ENCODE data around the gene CYP26B1. TPM values are rescaled to one million over a fixed set of nuclear protein-coding genes. Genes with fewer than 3 reads are reported as not detected.
A peak's percentile ranks its signal among the peaks of the same experiment; 100 is the strongest.

Gene CYP26B1
- total RNA-seq, 1 experiment from 2014 or later: 1.1 TPM

- DNase-seq: peak; percentile 88
- Histone ChIP-seq H3K27me3 (ENCODE audit: control insufficient read depth, insufficient read depth, low read length) (peaks cover 69% of the 10 kb centered on the region), H3K36me3 (replicated peaks; ENCODE audit: control insufficient read depth, insufficient read depth, low read length) (no peaks in the 10 kb centered on the region), H3K4me3 (ENCODE audit: insufficient read depth, low read depth, low read length) (peak overlapping the region; percentile 43)
Observed at GRCh38 chr2:72148837-72149555, 1.3 kb upstream of the CYP26B1 start.

- no peaks in the 10 kb centered on the region for H3K36me3 ChIP-seq (replicated peaks; ENCODE audit: control insufficient read depth, insufficient read depth, low read length)
- H3K4me3 ChIP-seq (ENCODE audit: insufficient read depth, low read depth, low read length): peak overlapping the region; percentile 43
- DNase-seq: peak; percentile 84
- H3K27me3 ChIP-seq (ENCODE audit: control insufficient read depth, insufficient read depth, low read length): peaks cover 77% of the 10 kb centered on the region
Observed at GRCh38 chr2:72148003-72148836, 558 bp upstream of the CYP26B1 start.

GRCh38 chr2:72146347-72147302 is 1.0 kb downstream of the CYP26B1 start:
- Histone ChIP-seq H3K4me3 (ENCODE audit: insufficient read depth, low read depth, low read length) (peak overlapping the region; percentile 40), H3K36me3 (replicated peaks; ENCODE audit: control insufficient read depth, insufficient read depth, low read length) (no peaks in the 10 kb centered on the region), H3K27me3 (ENCODE audit: control insufficient read depth, insufficient read depth, low read length) (peaks cover 89% of the 10 kb centered on the region)
- peak; percentile 88 for DNase-seq

- Histone ChIP-seq H3K27me3 (ENCODE audit: control insufficient read depth, insufficient read depth, low read length) (peaks cover 90% of the 10 kb centered on the region), H3K4me3 (ENCODE audit: insufficient read depth, low read depth, low read length) (peak overlapping the region; percentile 52), H3K36me3 (replicated peaks; ENCODE audit: control insufficient read depth, insufficient read depth, low read length) (no peaks in the 10 kb centered on the region)
- DNase-seq: peak; percentile 61
Observed at GRCh38 chr2:72145658-72146329, 1.9 kb downstream of the CYP26B1 start.

GRCh38 chr2:72145289-72145657 is 2.4 kb downstream of the CYP26B1 start:
- H3K4me3 ChIP-seq (ENCODE audit: insufficient read depth, low read depth, low read length): peak overlapping the region; percentile 52
- peak; percentile 95 for DNase-seq
- no peaks in the 10 kb centered on the region for H3K36me3 ChIP-seq (replicated peaks; ENCODE audit: control insufficient read depth, insufficient read depth, low read length)
- H3K27me3 ChIP-seq (ENCODE audit: control insufficient read depth, insufficient read depth, low read length): peaks cover 90% of the 10 kb centered on the region

GRCh38 chr2:72144632-72145288 is 2.9 kb downstream of the CYP26B1 start:
- H3K36me3 ChIP-seq (replicated peaks; ENCODE audit: control insufficient read depth, insufficient read depth, low read length): no peaks in the 10 kb centered on the region
- H3K4me3 ChIP-seq (ENCODE audit: insufficient read depth, low read depth, low read length): peak overlapping the region; percentile 52
- H3K27me3 ChIP-seq (ENCODE audit: control insufficient read depth, insufficient read depth, low read length): peaks cover 86% of the 10 kb centered on the region
- DNase-seq: peak; percentile 98

- H3K4me3 ChIP-seq (ENCODE audit: insufficient read depth, low read depth, low read length): peak overlapping the region; percentile 52
- peaks cover 84% of the 10 kb centered on the region for H3K27me3 ChIP-seq (ENCODE audit: control insufficient read depth, insufficient read depth, low read length)
- no peaks in the 10 kb centered on the region for H3K36me3 ChIP-seq (replicated peaks; ENCODE audit: control insufficient read depth, insufficient read depth, low read length)
- DNase-seq: no peak
Observed at GRCh38 chr2:72144274-72144631, 3.4 kb downstream of the CYP26B1 start.

- no peaks in the 10 kb centered on the region for H3K36me3 ChIP-seq (replicated peaks; ENCODE audit: control insufficient read depth, insufficient read depth, low read length)
- H3K27me3 ChIP-seq (ENCODE audit: control insufficient read depth, insufficient read depth, low read length): peaks cover 82% of the 10 kb centered on the region
- DNase-seq: peak; percentile 72
- peak overlapping the region; percentile 52 for H3K4me3 ChIP-seq (ENCODE audit: insufficient read depth, low read depth, low read length)
Observed at GRCh38 chr2:72143441-72144273, 4.0 kb downstream of the CYP26B1 start.

GRCh38 chr2:72142570-72143440 is 4.9 kb downstream of the CYP26B1 start:
- DNase-seq: peak; percentile 91

GRCh38 chr2:72141881-72142451 is 5.7 kb downstream of the CYP26B1 start:
- no peak overlapping the region for H3K4me3 ChIP-seq (ENCODE audit: insufficient read depth, low read depth, low read length)
- H3K27me3 ChIP-seq (ENCODE audit: control insufficient read depth, insufficient read depth, low read length): peaks cover 67% of the 10 kb centered on the region
- H3K36me3 ChIP-seq (replicated peaks; ENCODE audit: control insufficient read depth, insufficient read depth, low read length): no peaks in the 10 kb centered on the region
- DNase-seq: peak; percentile 70

More at GRCh38 chr2:72142570-72143440, 4.9 kb downstream of the CYP26B1 start:
- peak overlapping the region; percentile 52 for H3K4me3 ChIP-seq (ENCODE audit: insufficient read depth, low read depth, low read length)
- peaks cover 75% of the 10 kb centered on the region for H3K27me3 ChIP-seq (ENCODE audit: control insufficient read depth, insufficient read depth, low read length)
- no peaks in the 10 kb centered on the region for H3K36me3 ChIP-seq (replicated peaks; ENCODE audit: control insufficient read depth, insufficient read depth, low read length)

GRCh38 chr2:72141032-72141645 is 6.5 kb downstream of the CYP26B1 start:
- H3K36me3 ChIP-seq (replicated peaks; ENCODE audit: control insufficient read depth, insufficient read depth, low read length): no peaks in the 10 kb centered on the region
- peaks cover 58% of the 10 kb centered on the region for H3K27me3 ChIP-seq (ENCODE audit: control insufficient read depth, insufficient read depth, low read length)
- DNase-seq: peak; percentile 42
- no peak overlapping the region for H3K4me3 ChIP-seq (ENCODE audit: insufficient read depth, low read depth, low read length)

GRCh38 chr2:72140621-72140960 is 7.1 kb downstream of the CYP26B1 start:
- Histone ChIP-seq H3K27me3 (ENCODE audit: control insufficient read depth, insufficient read depth, low read length) (peaks cover 53% of the 10 kb centered on the region), H3K4me3 (ENCODE audit: insufficient read depth, low read depth, low read length) (no peak overlapping the region), H3K36me3 (replicated peaks; ENCODE audit: control insufficient read depth, insufficient read depth, low read length) (no peaks in the 10 kb centered on the region)
- DNase-seq: no peak

All from H7 (cell line).